GM19452 (cell line): ENCODE data around the gene STRA6.

ENCODE experiments used
- ATAC-seq: cut with Tn5 transposase; IDR thresholded peaks from one replicate; pipeline ENCODE4 v1.9.1; 2021; ENCODE audit not compliant: unreplicated experiment

Gene STRA6

DNA sequence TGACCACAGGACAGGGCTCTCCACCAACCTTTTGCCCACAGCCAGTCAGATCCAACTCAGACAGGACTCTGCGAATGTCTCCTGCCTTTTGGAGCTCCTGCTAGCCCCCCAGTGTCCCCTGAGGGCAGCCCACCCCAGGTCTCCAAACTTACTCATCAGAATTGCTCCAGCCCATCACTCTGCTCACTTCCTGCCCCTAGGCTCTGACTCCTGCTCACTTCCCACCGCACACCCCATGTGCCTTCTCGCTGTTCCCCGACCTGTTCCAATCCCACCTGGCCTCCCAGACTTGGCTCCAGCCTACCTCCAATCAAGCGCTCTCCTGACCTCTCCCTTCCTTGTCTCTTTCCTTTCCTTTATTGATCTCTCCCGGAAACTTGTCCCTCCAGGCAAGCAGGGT, 5.9 kb upstream of the STRA6 start:
- no peak for ATAC-seq

DNA sequence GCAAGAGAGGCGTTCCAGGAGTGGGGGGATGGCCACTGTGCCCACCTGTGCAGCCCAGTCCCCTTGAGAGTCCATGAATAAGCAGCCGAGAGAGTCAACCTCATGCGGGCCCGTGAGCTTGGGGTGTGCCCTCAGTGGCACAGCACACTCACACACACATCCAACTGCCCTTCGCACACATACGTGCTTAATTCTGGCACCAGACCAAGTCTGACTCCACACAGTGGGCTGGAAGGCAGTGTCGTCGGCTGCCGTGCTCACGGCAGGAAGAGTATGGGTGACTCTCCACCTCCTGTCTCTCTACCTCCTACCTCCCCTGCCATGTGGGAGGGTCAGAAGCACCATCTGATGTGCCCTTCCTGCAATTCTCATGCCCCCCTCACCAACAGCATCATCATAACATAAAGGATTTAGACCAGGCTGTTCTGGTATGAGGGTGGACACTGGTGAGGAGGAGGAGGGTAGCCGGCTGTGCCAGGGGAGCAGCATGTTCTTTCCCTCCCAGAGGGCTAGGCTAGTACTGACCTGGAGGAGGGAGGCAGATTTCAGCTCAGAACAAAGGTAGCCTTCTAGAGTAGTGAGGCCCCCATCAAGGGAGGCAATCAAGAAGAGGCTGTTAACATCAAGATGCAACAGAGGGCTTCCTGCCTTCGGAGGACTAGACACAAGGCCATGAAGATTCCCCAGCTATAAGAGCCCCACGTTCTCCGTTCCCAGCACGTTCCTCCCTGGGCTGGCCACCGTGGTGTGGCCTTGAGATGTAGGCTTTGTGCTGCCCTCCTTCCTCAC, 5.3 kb upstream of the STRA6 start:
- no peak for ATAC-seq

DNA sequence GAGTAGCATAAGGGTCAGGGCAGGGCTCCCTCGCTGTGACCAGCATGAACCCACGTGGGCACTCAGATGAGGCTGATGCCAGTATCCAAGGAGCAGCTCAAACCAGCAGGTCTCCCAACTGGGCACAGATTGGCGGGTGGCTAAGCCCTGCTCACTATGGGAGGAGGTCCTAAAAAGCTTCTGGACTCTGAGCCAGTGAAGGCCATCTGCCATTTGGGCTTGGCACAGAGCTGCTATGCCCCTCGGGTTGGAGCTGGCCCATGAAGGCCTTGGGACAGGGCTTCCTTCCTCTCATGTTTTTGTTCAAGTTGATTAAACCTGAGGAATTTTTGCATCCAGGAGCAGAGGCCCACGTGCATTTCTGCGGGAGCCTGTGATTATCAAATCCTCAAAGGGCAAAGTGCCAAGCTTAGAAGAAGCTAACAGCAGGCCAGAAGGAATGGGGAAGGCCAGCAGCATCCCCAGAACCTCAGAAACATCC, 4.3 kb upstream of the STRA6 start:
- no peak for ATAC-seq

DNA sequence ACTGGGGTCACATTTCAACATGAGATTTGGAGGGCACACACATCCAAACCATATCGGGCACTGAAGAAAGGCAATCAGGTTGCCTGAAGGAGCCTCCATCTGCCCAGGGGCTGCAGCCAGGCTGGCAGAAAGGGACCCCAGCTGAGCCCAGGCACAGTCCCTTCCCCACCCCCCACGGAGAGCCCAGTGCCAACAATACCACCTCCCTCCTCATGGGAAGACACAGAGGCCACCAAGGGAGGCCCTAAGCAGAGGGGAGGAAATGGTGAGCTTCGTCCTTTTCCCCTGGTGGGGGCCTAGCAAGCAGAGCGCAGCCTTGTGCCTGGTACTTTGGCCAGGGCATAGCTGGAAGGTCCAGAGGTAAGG, 3.0 kb upstream of the STRA6 start:
- no peak for ATAC-seq

DNA sequence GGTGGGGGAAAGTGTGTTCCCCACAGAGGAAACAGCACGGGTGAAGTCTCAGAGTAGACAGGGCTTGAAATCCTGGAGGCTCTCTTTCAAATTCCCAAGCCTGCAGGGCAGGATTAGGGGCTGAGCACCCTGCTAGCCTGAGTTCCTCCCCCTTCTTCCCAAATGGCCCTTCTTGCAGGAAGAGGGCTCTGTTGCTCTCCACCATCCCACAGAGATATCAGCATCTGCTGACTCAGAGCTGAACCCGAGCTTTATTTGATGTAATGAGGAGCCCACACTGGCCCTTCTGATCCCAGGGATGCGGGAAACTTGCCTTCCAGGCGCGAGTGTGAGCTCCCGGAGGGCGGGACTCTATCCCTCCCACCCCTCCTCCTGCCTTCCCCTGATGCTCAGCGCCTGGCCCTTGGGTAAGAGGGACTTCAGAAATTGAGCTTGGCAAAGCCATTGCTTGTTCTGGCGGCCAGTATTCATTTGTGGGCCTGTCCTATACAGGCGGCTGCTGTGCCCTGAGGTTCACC, 1.4 kb upstream of the STRA6 start:
- ATAC-seq, result no peak

DNA sequence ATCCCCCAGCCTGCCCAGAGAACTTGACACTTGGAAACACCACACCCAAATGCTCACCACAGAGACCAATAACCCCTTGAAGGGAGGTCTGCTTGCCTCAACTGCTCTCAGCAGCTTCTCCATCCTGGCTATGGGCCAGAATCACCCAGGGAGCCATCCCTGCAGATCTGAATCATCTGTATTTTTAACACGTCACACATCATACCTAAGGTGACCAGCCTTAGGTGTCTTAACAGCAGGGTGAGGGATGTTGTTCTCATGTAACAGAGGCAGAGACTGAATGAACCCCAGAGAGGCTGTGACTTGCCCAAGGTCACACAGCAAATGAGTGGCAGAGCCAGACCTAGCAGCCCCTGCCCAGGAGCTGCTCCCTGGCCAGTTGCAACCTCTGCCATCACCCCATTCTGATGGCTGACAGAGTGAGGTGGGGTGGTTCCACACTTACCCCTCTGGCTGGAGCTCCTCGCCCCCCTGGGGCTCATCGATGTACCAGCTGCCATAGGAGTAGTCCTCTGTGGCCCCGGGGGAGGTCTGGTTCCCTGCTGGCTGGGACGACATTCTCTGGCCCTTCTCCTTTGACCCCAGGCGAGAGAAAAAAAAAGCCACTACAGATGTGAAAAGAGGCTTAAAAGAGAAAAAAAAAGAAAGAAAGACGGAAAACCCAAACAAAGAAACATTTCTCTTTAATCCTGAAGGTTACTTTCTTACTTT, 722 bp downstream of the STRA6 start:
- no peak for ATAC-seq

DNA sequence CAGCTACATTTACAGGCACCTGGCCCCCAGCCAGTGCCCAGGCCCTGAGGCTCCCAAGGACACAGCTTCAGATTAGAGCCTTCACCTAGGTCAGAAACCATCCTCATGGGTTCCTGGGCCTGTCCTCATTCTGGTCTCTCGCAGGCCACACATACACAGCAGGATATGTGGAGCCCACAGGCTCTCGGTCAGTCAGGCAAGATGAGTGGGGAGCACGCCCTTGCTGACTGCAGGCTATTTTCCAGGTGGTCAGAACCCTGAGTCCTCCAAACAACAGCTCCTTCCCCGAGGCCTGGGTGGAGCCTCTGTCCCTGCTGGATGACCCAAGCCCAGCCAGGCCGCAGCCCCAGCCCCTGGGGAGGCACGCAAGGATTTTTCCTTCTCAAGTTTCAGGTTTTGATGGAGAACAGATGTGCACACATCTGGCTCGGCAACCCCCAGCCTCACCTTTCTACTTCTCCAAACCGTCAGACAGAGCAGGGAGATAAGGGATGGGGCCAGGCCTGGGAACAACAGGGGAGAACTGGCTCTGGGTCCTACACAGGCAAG, 1.6 kb downstream of the STRA6 start:
- no peak for ATAC-seq

DNA sequence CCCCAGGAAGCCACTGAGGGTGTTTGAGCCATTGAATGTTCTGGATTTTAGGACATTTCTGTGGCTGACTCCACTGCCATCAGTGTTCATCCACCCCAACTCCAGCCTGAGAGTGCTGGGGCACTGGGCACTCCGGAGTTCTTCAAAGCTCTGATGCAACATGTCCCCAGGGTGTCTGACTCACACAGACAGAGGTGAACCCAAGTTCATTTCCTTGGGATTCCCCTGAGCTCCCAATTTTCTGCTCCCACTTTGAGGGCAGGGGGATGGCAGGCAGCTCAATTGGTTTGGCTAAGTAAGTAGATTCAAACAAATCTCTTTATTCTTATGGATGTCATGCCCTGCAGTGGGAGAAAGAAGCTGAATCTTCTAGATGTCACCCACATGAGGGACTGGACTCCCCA, 2.2 kb downstream of the STRA6 start:
- no peak for ATAC-seq

DNA sequence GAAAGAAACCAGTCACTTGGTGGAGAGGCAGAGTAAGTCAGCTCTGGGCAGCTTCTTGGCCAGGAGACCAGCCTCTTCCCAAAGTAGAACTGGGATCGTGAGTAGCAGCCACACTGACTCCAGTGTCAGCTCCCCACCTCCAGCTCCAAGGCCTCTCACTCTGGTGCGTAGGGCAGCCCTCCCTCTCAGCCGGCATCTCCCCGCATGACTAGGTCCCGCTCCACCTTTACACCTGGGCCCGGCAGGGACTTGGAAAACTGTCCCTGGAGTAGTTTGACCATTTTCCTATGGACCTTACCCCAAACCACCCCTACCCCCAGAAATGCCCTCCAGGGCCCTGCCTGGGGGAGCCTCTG, 3.3 kb downstream of the STRA6 start:
- no peak for ATAC-seq

DNA sequence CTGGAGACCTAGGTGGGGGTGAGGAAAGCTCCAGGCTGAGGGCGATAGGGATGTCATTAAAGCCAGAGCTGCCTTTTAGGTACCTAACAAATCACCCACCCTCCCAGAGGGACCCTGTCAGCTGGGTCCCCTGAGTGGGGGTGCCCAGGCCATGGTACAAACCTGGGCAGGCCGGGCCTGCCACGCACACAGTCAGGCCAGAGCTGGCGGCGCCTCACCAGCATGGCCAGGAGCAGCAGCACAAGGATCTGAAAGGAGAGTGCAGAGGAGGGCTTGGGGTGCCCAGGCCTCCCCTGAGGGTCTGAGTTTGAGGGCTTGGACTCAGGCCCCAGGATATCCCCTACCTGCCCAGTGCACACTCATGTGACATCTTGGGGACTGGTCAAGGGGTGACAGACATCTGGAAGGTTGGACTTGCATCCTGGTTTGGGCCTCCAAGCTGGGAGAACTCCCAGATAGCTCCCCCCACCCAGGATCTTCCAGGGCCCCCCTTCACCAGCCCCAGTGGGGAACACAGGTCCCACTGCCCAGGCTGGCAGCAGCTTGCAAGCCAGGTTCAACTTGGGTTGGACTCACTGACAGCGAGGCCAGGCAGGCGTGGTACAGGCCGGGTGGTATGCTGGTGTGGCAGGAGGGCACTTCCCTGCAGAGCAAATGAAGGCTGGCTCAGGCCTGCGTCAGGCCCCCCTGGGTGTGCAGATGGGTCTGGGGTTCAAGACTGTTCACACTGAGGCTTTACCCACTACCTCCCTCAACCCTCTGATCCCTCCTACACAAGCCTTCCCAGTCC, 5.2 kb downstream of the STRA6 start:
- no peak for ATAC-seq

DNA sequence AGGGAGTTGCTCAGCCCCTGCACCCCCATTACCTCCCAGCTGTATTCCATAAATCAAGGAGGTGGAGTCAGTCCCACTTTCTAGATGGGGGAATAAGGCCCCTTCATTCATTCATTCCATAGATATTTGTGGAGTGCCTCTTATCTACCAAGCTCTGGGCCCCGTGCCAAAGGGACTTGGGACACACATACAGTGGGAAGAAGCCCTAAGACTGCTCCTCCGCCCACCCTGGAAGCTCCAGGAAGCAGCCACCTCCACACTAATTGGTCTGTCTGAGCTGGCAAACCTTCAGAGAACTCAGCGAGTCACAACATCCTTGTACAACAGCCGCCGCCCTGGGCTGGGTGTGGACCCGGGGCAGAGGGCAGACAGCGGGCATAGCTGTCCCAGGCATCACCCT, 6.4 kb downstream of the STRA6 start:
- ATAC-seq, result no peak

DNA sequence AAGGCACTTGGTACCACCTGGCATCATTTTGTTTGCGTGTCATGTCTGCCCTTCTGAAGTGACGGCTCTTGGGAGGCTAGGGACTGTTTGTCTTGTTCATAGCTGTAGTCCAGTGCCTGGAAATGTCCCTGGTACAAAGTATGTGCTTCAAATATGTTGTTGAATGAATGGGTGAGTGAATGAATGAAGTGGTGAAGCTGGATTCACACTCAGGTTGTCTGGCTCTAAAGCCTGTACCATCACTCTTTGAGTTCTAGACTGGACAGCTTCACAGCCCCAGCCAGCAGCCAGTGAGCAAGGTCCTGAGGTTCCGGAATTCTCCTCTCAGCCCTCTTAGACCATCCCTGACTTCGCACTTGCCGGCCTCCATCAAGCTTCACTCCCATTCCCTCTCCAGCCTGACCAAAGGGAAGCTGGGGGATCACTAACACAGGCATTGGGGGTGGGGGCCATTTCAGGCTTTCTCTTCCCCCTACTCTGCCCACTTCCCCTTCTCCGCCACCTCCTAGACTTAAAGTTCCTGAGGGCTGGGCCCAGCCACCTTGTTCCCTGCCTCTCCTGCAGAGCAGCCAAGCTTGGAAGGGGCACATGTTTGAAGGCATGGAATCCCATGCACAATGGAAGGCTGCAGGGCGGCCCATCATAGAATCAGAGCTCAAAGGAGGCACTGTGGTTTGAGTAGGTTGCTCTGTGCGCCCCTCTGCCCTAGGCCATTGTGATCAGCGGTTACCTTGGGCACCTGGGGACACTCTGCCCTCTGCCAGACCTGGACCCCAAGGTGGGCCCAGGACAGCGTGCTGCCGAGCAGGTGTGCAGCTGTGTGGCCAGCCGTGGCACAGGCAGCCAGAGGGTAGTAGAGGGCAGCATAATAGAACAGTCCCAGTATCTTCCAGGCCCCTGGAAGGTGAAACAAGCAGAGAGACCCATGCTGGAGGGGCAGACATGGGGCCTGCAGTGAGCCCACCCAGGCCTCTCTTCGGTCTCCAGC, 7.7 kb downstream of the STRA6 start:
- ATAC-seq, result no peak

DNA sequence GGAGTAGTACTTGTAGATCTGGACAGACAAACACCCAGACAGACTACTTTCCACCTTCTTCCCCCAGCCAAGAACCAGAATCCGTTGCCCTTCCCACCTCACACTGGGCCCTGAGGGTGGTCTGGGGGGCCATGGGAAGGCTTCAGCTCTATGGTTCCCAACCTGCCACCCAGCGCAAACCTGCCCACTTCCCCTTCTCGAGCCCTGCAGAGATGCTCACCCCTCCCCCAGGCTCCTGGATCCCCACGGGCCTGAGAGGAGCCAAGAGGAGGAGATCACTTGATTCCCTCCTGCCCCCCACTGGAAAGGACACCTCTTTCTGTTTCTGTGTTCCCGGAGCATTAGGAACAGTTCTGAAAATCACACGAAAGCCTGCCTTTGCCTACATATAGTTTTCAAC, 8.7 kb downstream of the STRA6 start:
- no peak for ATAC-seq

DNA sequence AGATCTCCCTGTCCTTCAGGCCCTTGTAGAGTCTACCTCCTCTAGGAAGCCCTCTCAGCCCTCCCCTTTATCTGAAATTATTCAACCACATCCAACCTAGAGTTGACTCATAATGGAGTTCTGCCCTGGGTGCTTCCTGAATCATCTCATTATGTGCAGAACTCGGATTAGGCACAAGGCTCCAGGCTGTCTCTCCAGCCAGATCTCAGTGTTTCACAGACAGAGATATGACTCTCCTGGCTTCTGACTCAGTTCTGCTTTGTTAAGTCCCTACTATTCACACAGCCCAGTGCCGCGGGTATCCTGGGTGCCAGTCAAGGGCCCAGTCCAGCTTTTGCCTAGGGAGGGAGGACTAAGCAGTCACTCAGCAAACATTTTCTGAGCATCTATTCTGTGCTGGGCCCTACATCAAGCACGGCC, 9.3 kb downstream of the STRA6 start:
- ATAC-seq, result no peak

DNA sequence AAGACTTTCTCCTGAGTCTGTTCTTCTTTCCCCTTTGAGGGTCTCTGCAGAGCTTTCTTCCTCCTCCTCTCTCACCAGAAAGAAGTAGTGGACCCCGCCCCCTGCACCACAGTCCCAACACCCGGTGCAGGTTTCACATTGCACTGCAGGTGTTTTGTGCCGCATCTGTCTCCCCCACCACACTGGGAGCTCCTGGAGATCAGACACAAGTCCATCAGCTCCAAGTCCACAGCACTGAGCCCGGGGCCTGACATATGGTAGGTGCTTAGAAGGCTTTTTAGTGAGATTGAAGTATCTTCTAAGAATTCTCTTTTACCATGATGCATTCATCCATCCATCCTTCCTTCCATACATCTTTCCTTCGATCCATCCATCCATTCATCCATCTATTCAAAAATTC, 9.8 kb downstream of the STRA6 start:
- ATAC-seq, result no peak

DNA sequence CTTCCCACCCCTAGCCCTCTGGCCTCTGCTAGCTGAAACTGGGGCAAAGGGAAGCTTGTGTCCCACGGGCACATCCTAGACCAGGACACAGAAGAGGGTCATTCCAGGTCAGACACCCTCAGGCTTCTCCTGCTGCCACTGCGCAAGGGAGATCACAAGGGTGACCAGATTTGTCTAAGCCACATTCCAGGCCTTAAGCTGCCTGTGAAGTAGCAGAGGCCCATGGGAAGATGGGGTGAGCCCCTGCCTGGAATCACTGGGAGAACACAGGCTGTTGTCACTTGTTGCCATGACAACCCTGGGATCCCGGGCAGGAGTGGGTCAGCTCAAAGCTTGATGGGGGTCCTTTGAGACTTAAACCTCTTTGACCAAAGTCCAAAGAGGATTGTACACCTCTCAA, 10.8 kb downstream of the STRA6 start:
- no peak for ATAC-seq

DNA sequence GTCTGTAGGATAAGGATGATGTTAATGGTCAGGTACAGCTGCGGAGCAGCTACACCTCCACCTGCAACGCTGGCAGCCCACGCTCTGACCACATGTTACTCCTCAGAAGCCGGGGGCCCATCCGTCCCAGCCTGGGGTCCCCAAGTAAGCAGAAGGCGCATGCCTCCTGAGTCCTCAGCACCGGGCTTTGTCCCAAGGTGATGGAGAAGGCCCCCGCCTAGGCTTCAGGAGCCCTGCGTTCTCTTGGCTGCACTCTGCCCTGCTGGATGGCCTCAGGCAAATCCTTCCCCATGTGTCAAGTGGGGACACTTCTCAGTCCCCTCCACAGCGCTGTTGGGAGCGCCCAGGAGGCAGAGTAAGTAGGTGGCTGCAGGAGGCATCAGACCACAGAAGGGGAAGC, 14.4 kb downstream of the STRA6 start:
- no peak for ATAC-seq

DNA sequence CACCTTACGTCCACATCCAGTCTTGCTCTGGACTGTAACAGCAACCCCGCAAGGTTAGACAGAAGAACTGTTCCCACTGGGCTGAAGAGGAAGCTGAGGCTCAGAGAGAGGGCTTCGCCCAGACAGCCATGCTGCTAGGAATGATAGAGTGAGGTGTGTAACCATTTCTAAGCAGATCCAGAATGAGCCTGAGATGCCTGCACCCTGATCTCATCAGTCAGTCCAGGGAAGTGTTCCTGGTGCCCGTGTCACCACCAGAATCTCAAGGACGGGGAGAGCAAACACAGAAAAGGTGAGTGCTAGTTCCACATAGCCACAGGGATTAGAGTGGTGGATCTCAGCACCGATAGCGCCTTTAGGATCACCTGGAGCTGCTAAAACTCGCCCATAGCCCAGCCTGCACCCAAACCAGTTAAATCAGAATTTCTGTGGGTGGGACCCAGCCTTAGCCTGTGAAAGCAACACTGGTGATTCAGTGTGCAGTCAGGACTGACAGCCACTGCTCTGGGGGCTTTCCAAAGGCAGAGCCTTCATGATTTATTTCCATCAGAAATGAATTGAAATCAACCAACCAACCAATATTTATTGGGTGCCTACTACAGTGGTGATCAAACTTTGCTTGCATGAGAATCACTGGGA, 16.8 kb downstream of the STRA6 start:
- ATAC-seq, result no peak

DNA sequence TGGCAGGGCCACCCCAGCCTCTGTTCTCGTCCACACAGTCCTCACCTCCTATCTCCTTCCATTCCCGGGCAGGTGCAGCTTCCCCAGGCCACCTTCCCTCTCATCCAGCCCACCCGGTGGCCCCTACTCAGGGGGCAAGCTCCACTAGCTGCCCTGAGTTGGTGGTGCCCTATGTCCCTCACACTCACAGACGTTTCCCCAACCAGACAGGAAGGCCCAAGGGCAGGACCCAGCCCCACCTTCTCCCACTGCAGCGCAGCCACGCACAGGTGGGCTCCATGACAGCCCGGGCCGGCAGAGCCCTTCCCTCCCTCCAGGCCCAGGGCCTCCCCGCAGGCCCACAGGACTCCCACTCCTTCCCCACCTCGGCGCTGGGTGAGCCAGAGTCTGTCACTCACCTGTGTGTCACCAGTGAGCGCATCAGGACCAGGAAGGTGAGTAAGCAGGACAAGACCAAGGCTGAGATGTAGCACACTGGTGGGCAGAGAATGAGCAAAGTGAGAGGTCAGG, 17.9 kb downstream of the STRA6 start:
- no peak for ATAC-seq

DNA sequence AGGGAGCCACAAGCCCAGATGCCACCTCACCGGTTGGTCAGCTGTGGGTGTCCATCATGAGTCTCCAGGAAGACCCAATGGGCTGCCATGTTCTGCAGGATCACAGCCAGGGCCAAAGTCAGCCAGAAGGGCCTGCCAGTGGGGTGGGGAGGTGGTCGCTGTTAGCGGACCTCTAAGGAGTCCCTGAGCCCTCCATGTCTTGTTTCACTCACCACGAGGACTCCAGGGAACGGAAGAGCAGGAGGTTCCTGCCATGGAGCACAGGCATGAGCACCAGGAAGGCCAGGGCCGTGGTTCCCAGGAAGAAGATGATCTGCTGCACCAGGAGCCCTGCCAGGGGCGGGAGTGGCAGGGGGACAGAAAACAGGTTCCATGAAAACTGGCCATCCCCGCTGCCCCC, 20.5 kb downstream of the STRA6 start:
- ATAC-seq, result no peak
